ENCODE measurements around the gene ACTG1. TPM values are rescaled to one million over a fixed set of nuclear protein-coding genes. Genes with fewer than 3 reads are reported as not detected.

Gene ACTG1
- total and polyA plus RNA-seq, 2 of the 13 experiments (the other 11 are each of a cell fraction or from before 2014, with no cell fraction given) = 973 to 1,138 TPM

- TF ChIP-seq ZNF788 (CRISPR knock-in tag; IDR thresholded peaks at IDR 0.05; ENCODE audit: borderline replicate concordance) (0 out of 2 replicates have a peak, but pooled peaks have one; percentile 37), MAFK (conservative IDR thresholded peaks at IDR 0.05 in 1 of 2, IDR thresholded peaks at IDR 0.05 in 1 of 2; ENCODE audit: low read length in 2 of 2) (no peak), ZBTB20 (CRISPR knock-in tag; IDR thresholded peaks at IDR 0.05; ENCODE audit: borderline replicate concordance, low read depth) (0 out of 2 replicates have a peak, but pooled peaks have one; percentile 7), IRF2 (CRISPR knock-in tag; IDR thresholded peaks at IDR 0.05) (no peak), TAF15 (IDR thresholded peaks at IDR 0.05; ENCODE audit: low read depth, low read length, poor library complexity, severe bottlenecking) (no peak), HIVEP1 (CRISPR knock-in tag; IDR thresholded peaks at IDR 0.05) (no peak), FOXA1 (IDR thresholded peaks at IDR 0.05) (no peak), FOXA1 (CRISPR knock-in tag; IDR thresholded peaks at IDR 0.05) (no peak), TBX2 (CRISPR knock-in tag; IDR thresholded peaks at IDR 0.05; ENCODE audit: borderline replicate concordance) (no peak; the same call in 1 of the 2 replicates), AGO1 (IDR thresholded peaks at IDR 0.05; ENCODE audit: low read depth, low read length, poor library complexity, severe bottlenecking) (no peak), RXRB (CRISPR knock-in tag; IDR thresholded peaks at IDR 0.05; ENCODE audit: borderline replicate concordance) (no peak), ZNF792 (CRISPR knock-in tag; IDR thresholded peaks at IDR 0.05) (no peak), ARID5B (CRISPR knock-in tag; IDR thresholded peaks at IDR 0.05) (no peak), TBL1XR1 (IDR thresholded peaks at IDR 0.05; ENCODE audit: borderline replicate concordance, low read length, partially characterized antibody) (no peak), ZXDC (CRISPR knock-in tag; IDR thresholded peaks at IDR 0.05) (no peak), SSRP1 (CRISPR knock-in tag; IDR thresholded peaks at IDR 0.05) (no peak), TCF7 (IDR thresholded peaks at IDR 0.05; ENCODE audit: low read depth) (no peak), ISL2 (CRISPR knock-in tag; IDR thresholded peaks at IDR 0.05) (no peak), ZBTB25 (CRISPR knock-in tag; IDR thresholded peaks at IDR 0.05) (no peak), KMT2A (CRISPR knock-in tag; IDR thresholded peaks at IDR 0.05) (no peak), NR2F1 (CRISPR knock-in tag; IDR thresholded peaks at IDR 0.05) (no peak)
Observed at GRCh38 chr17:81488276-81488860, 24.2 kb downstream of the ACTG1 start (continued).
